Activated CD4-positive, alpha-beta T cell treated with anti-CD3 and anti-CD28 coated beads for 24 hours (primary cell): ENCODE results near the gene FBRSL1.
A peak's percentile ranks its signal among the peaks of the same experiment; 100 is the strongest.

ENCODE experiments used
- DNase-seq, 2 donors: peaks; one replicate each; pipeline ENCODE4 v3.0.0-alpha.2; 2020; ENCODE audit warnings: low read depth in 2 of 2

The FBRSL1 gene

GRCh38 chr12:132541200-132541599 is 51.2 kb downstream of the FBRSL1 start:
- DNase-seq: no peak

- DNase-seq: no peak
Observed at GRCh38 chr12:132541996-132542395, 52.0 kb downstream of the FBRSL1 start.

- DNase-seq: no peak
Observed at GRCh38 chr12:132542661-132543060, 52.7 kb downstream of the FBRSL1 start.

GRCh38 chr12:132543298-132544079 is 53.5 kb downstream of the FBRSL1 start:
- no peak for DNase-seq

- DNase-seq: no peak
Observed at GRCh38 chr12:132544080-132544397, 54.1 kb downstream of the FBRSL1 start.

- DNase-seq: no peak
Observed at GRCh38 chr12:132544498-132544897, 54.5 kb downstream of the FBRSL1 start.

DNA sequence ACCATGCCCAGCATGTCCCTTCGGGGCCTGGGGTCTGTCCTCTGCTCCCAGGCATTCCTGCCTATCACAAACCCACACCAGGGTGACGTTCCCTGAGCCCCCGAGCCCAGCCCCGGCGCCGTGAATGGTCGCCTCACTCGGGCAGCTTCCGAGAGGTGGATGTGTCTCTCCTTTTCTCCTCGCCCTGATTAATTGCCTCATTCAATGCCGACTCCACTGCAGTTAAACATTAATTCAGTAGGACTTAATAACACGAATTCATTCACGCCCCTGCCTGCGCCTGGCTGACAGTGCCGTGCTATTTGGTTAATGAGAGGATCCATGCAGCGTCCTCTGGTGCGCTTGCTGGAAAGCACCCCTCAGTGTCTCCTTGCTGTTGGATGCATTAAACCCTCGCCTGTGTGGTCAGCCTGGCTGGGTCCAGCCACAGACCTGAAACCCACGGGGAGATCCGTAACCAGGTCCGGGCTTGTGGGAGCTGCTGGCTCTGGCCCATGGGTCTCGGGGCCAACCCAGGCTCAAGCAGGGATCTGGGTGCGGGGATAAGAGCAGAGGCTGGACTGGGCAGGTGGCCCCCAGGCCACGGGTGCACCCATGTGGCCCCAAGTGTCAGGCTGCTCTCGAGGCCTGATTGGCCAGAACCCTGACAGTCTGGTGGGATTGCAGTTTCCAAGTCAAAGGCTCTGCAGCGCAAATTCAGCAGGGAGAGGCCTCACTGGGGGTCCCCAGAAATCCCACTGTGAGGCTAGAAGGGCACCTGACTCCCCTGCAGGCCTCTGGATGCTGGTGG is 55.4 kb downstream of the FBRSL1 start:
- no peak for DNase-seq

DNA sequence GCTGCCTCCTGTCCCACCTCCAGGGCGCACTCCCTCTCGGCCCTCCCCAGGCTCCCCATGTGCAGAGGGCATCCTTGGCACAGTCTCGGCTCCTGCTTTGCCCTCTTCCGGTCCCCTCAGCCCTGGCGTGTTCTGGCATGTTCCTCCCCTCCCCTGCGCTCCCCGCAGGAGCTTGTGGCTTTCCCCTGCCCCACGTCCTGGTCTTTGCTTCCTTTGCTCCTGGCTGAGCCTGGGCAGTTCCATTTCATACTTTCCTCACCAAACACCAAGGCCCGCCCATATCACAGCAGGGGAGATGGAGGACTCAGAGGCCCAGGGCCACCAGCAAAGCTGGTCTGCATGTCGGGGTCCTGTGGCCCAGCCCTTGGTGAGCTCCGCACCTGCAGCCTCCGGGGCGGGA is 56.0 kb downstream of the FBRSL1 start:
- no peak for DNase-seq

DNA sequence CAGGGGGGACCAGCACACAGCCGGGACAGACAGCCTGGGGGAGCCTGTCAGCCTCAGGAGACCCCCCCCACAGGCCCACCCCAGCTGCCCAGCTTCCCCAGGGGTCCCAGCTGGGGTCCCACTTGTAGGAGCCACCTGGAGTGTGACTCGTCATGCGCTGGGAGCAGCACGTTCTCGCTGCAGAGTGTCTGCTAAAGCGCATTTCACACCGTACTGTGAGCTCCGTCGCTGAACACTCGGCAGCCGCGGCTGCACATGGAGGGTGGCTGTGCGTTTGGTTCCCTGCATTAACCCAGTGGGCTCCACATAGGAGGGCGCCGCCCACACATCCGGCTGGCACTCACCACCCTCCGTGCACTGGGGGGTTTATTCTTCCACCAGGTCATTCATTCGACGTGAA is 56.7 kb downstream of the FBRSL1 start:
- DNase-seq: no peak

DNA sequence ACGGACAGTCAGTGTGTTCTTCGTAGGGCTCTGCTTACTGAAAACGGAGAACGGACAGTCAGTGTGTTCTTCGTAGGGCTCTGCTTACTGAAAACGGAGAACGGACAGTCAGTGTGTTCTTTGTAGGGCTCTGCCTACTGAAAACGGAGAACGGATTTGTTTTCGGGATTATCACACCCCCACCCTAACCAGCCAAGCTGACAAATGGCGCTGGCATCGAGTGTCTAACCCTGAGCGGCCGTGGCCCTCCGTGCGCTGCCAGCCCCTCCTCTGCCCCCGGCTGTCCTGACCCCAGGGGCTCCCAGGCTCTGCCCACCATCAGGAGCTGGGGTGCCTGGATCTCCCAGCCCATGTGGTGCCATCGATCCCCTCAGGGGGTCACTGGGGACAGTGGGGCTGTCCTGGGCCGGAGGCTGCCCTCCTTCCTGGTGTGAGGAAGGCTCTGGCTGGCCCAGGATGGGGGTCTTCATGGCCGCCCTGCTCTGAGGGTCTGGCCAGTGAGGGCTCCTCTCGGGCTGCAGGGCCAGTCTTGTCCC is 57.3 kb downstream of the FBRSL1 start:
- no peak for DNase-seq

GRCh38 chr12:132548430-132549058 is 58.6 kb downstream of the FBRSL1 start:
- DNase-seq: no peak

DNA sequence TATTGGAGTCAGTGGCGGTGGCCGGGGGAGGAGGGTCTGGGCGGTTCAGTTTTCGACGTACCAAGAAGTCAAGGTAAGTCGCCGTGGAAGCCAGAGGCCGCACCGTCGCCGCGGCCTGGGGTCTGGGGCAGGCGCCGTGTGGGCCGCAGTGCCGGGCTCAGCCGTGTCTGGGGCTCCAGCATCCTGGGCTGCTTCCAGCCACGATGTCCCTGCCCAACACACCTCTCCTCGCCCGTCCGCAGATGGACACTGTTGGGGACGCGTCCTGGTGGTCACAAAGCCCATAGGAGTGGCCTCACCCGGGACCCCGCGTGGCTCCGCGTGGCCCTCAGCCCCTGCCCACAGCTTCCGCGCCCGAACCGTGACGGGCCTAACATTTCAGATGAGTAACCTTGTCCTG is 59.1 kb downstream of the FBRSL1 start:
- no peak for DNase-seq

- DNase-seq: no peak
Observed at GRCh38 chr12:132550014-132550802, 60.3 kb downstream of the FBRSL1 start.

GRCh38 chr12:132550830-132551640 is 61.1 kb downstream of the FBRSL1 start:
- no peak for DNase-seq

DNA sequence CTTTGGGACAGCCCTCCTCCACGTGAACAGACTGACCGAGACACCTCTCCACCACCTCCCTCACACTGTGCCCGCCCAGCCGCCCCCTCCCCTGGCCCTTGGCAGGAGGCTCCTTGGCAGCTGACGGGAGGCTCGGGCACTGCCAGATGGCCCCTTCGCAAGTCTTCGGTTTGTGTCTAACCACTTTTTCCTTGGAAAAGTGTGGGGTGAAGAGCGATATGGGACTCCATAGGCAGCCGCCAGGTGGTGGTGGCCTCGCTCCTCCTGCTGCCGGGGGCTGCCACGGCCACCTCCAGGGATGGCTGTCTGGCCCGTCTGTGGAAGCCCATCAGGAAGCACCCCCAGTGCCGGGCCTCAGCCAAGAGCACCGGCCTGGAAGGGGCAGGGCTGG is 61.7 kb downstream of the FBRSL1 start:
- DNase-seq: no peak

- peak in 1 of 2 donors; percentile 15 for DNase-seq
Observed at GRCh38 chr12:132554845-132555630, 65.1 kb downstream of the FBRSL1 start.

DNA sequence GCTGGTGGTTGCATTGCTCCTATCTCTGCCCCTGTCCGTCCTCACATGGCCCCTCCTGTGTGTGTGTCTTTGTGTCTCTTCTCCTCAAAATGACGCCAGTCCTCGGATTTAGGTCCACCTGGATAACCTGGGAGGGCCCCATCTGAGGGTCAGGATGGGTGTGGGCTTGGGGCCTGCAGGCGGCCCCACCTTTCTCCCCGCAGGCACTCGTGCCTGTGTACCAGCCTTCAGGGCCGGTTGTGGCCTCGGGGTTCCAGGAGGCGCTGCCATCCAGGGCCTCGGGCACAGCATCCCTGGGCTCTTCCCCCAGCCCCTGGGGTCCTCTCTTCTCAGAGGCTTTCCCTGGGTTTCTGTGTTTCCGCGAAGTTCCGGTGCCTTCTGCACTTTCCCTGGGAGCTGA is 65.7 kb downstream of the FBRSL1 start:
- no peak for DNase-seq

DNA sequence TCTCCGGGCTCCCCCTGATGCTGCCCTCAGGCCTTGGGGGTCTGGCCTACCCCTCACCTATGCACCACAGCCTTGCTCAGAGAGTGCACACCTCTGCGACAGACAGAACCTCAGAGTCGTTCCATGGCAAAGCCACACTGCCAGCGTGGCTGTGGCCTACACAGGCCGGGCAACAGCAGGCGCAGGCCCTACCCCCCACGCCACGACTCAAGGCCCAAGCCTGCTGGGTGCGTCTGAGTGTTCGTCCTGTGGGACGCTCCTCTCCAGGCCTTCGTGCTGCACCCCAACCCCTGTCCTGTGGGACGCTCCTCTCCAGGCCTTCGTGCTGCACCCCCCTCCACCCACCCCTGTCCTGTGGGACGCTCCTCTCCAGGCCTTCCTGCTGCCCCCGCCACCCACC is 66.3 kb downstream of the FBRSL1 start:
- DNase-seq: no peak

GRCh38 chr12:132556801-132557200 is 66.8 kb downstream of the FBRSL1 start:
- DNase-seq: no peak
